Endothelial cell of umbilical vein (primary cell): ENCODE measurements around the gene SERPINA3. TPM values are rescaled to one million over a fixed set of nuclear protein-coding genes. Genes with fewer than 3 reads are reported as not detected.

Experiments used
- BruUV-seq: library from RNA; stranded (reverse); fragments of 400-500 nt; replicated peaks from 2 replicates; lab custom pipeline; 2021; lab: Mats Ljungman, UMichigan
- CTCF ChIA-PET: fragments of 300-600, 350-600 bp; sonication (Branson Sonifier 250); formaldehyde crosslinking; loops from one replicate; lab custom pipeline; 2021; ENCODE audit warnings: antibody characterized with exemption, inconsistent platforms; lab: Charles Lee
- POLR2A ChIA-PET: fragments of 300-600, 350-600 bp; sonication (Branson Sonifier 250); formaldehyde crosslinking; loops from one replicate; lab custom pipeline; 2021; ENCODE audit warnings: antibody characterized with exemption, inconsistent platforms; lab: Charles Lee
- DNase-seq: peaks from one replicate; pipeline ENCODE4 v3.0.0-alpha.2; 2011; ENCODE audit warnings: low read depth, low spot score
- FAIRE-seq: peaks from 2 replicates; lab custom pipeline; 2011; peaks lifted over from hg19 to GRCh38; lab: Jason Lieb, UNC
- H2AFZ ChIP-seq: 2 replicates; pipeline ENCODE4 v1.6.0; 2012; ENCODE audit warnings: low read depth, low read length, control low read depth, inconsistent platforms
- H3K27ac ChIP-seq: 2 replicates; pipeline ENCODE4 v1.5.1; 2011; ENCODE audit warnings: low read depth, mild to moderate bottlenecking, control low read depth, low read length, moderate library complexity; ENCODE audit not compliant: insufficient read depth
- H3K27me3 ChIP-seq, 2 experiments: 2 replicates each; pipeline versions ENCODE4 v1.6.0 to v1.6.1; 2011; ENCODE audit warnings: low read length in 2 of 2, mixed read lengths in 1 of 2; ENCODE audit not compliant: control insufficient read depth in 2 of 2, insufficient read depth in 2 of 2
- H3K36me3 ChIP-seq, 2 experiments: 2 replicates in 1 of 2; 3 replicates in 1 of 2; pipeline ENCODE4 v1.5.1; 2011; ENCODE audit warnings: low read length in 2 of 2, mild to moderate bottlenecking in 1 of 2, moderate library complexity in 1 of 2; ENCODE audit not compliant: control insufficient read depth in 2 of 2, insufficient read depth in 2 of 2; ENCODE audit errors: extremely low read depth in 1 of 2
- H3K4me1 ChIP-seq: 3 replicates; pipeline ENCODE4 v1.5.1; 2011; ENCODE audit warnings: mild to moderate bottlenecking, low read length; ENCODE audit not compliant: control insufficient read depth, insufficient read depth; ENCODE audit errors: extremely low read depth
- H3K4me2 ChIP-seq: 2 replicates; pipeline ENCODE4 v1.6.1; 2011; ENCODE audit warnings: low read length, control low read depth, mixed read lengths; ENCODE audit not compliant: insufficient read depth
- H3K4me3 ChIP-seq, 3 experiments: fragments of 200-600 bp in 1 of 3; sonication (generic), shearing (Covaris generic) in 1 of 3; replicated peaks in 1 of 3; 2 replicates each; pipeline ENCODE4 v1.5.1; 2011 to 2016; ENCODE audit warnings: control low read depth in 3 of 3, low read length in 3 of 3, mild to moderate bottlenecking in 2 of 3, inconsistent platforms in 1 of 3, low read depth in 1 of 3, moderate library complexity in 1 of 3; ENCODE audit not compliant: insufficient read depth in 1 of 3
- H3K79me2 ChIP-seq: 2 replicates; pipeline ENCODE4 v1.6.0; 2012; ENCODE audit warnings: low read length, inconsistent platforms; ENCODE audit not compliant: control insufficient read depth, insufficient read depth
- H3K9ac ChIP-seq: replicated peaks from 2 replicates; pipeline ENCODE3; 2011; ENCODE audit warnings: low read length, control low read depth; ENCODE audit not compliant: insufficient read depth; ENCODE audit errors: extremely low read depth
- H3K9me1 ChIP-seq: replicated peaks from 3 replicates; pipeline ENCODE4 v1.6.0; 2011; ENCODE audit warnings: mild to moderate bottlenecking, low read length; ENCODE audit not compliant: control insufficient read depth, insufficient read depth; ENCODE audit errors: extremely low read depth
- H3K9me3 ChIP-seq: replicated peaks from 2 replicates; pipeline ENCODE4 v1.5.1; 2012; ENCODE audit warnings: low read length, inconsistent platforms; ENCODE audit not compliant: control insufficient read depth, insufficient read depth
- H4K20me1 ChIP-seq: replicated peaks from 2 replicates; pipeline ENCODE3; 2011; ENCODE audit warnings: mild to moderate bottlenecking, low read length; ENCODE audit not compliant: control insufficient read depth, insufficient read depth; ENCODE audit errors: extremely low read depth
- CTCF ChIP-seq, 2 donors: IDR thresholded peaks; 1 replicate in 1 of 2; 2 replicates in 1 of 2; pipeline ENCODE4 v1.5.1; 2011; ENCODE audit warnings: low read length in 2 of 2, mild to moderate bottlenecking in 2 of 2, moderate library complexity in 2 of 2, control low read depth in 1 of 2, inconsistent platforms in 1 of 2, low read depth in 1 of 2; ENCODE audit not compliant: insufficient read depth in 1 of 2; ENCODE audit errors: extremely low read depth in 1 of 2
- EZH2 ChIP-seq: IDR thresholded peaks from 2 replicates; pipeline ENCODE4 v1.6.1; 2012; ENCODE audit warnings: borderline replicate concordance, low read depth, mild to moderate bottlenecking, moderate library complexity, low read length, inconsistent platforms; ENCODE audit not compliant: severe bottlenecking
- FOS ChIP-seq: IDR thresholded peaks from 2 replicates; pipeline ENCODE4 v1.6.1; 2011; ENCODE audit warnings: mild to moderate bottlenecking, low read length, moderate library complexity, borderline replicate concordance; ENCODE audit not compliant: insufficient read depth
- GATA2 ChIP-seq: IDR thresholded peaks from 2 replicates; pipeline ENCODE4 v1.7.0; 2011; ENCODE audit warnings: low read depth, mild to moderate bottlenecking, moderate library complexity, mixed read lengths, low read length; ENCODE audit not compliant: insufficient read length, insufficient read depth
- JUN ChIP-seq: IDR thresholded peaks from 2 replicates; pipeline ENCODE4 v1.6.1; 2011; ENCODE audit warnings: borderline replicate concordance, low read depth; ENCODE audit not compliant: insufficient read length, insufficient read depth
- MAX ChIP-seq: IDR thresholded peaks from 2 replicates; pipeline ENCODE4 v1.6.1; 2011; ENCODE audit not compliant: insufficient read depth, insufficient read length
- MYC ChIP-seq: IDR thresholded peaks from one replicate; pipeline ENCODE4 v1.6.1; 2011; ENCODE audit warnings: mild to moderate bottlenecking, low read depth, low read length
- POLR2AphosphoS5 ChIP-seq: IDR thresholded peaks from 2 replicates; pipeline ENCODE4 v1.6.1; 2012; ENCODE audit warnings: low read depth, mild to moderate bottlenecking, control low read depth, low read length, moderate library complexity; ENCODE audit not compliant: insufficient read depth
- dilution Hi-C: fragments of 300-500 bp; cut with MboI; formaldehyde crosslinking; loops from one replicate; pipeline ENCODE4 v1.15.0; 2019; ENCODE audit warnings: low sequenced_read_pairs; ENCODE audit not compliant: extremely low pct_ligation_motif_present
- intact Hi-C: fragments of 100-400 bp; cut with micrococcal nuclease; formaldehyde crosslinking; loops from one replicate; pipeline ENCODE4 v1.10.0; 2022
- polyA plus RNA-seq, 4 experiments: library from polyadenylated mRNA; depleted of rRNA in 3 of 4; stranded (reverse) in 3 of 4; unstranded in 1 of 4; fragments of >200 nt; gene quantifications; 2 replicates each; pipeline versions ENCODE4 v1.2.1 to v1.2.3, GENCODE V29; 2011 to 2012; ENCODE audit warnings: missing spikeins in 1 of 4
- total RNA-seq: library from RNA; stranded (reverse); gene quantifications from 2 replicates; pipeline ENCODE4 v1.2.3, GENCODE V29; 2021

Gene SERPINA3
- total and polyA plus RNA-seq, 2 donors (not counting 3 experiments of a cell fraction or from before 2014, with no cell fraction given): not detected

GRCh38 chr14:94656043-94656442 is 43.9 kb downstream of the SERPINA3 start:
- dilution Hi-C loops (no loop called here), intact Hi-C loops (no loop called here)
- Histone ChIP-seq H3K9me1 (no peaks in the 10 kb centered on the region), H3K4me1 (no peaks in the 10 kb centered on the region), H2AFZ (no peak overlapping the region), H3K27ac (no peak overlapping the region), H3K9ac (no peak overlapping the region), H3K27me3 (no peaks in the 10 kb centered on the region), H4K20me1 (no peaks in the 10 kb centered on the region), H3K9me3 (no peaks in the 10 kb centered on the region), H3K79me2 (no peaks in the 10 kb centered on the region), H3K4me3 (no peak overlapping the region), H3K4me2 (no peak overlapping the region), H3K36me3 (no peaks in the 10 kb centered on the region)
- TF ChIP-seq MAX: no peak
- TF ChIP-seq FOS: no peak
- TF ChIP-seq CTCF (IDR thresholded peaks at IDR 0.05; ENCODE audit: extremely low read depth in 1 of 2, insufficient read depth in 1 of 2, low read depth in 1 of 2, low read length in 2 of 2): no peak
- no peak for TF ChIP-seq GATA2
- no peak for TF ChIP-seq JUN
- no peak for TF ChIP-seq EZH2
- no peak for TF ChIP-seq POLR2AphosphoS5
- no peak for TF ChIP-seq MYC
- DNase-seq: no peak
- POLR2A ChIA-PET: no interaction called here
- FAIRE-seq: no peak
- CTCF ChIA-PET: no interaction called here
- BruUV-seq: no TSS peak
